Tibial nerve (tissue), 4 donors: Measurements from ENCODE around the gene GRK2. TPM values are rescaled to one million over a fixed set of nuclear protein-coding genes. Genes with fewer than 3 reads are reported as not detected.
A peak's percentile ranks its signal among the peaks of the same experiment; 100 is the strongest.

Experiments used
- DNase-seq, 2 donors: peaks; one replicate each; pipeline ENCODE4 v3.0.0-alpha.2; 2019; ENCODE audit warnings: low spot score in 2 of 2
- H3K27ac ChIP-seq, 4 donors: fragments of 200-600 bp; sonication (generic) in 3 of 4; one replicate each; pipeline ENCODE4 v1.5.1; 2017 to 2019; ENCODE audit warnings: mild to moderate bottlenecking in 1 of 4
- H3K27me3 ChIP-seq, 2 donors: fragments of 200-600 bp; sonication (generic) in 1 of 2; one replicate each; pipeline versions ENCODE4 v1.5.1 to v1.6.0; 2017 to 2019
- H3K36me3 ChIP-seq, 3 donors: fragments of 200-600 bp; sonication (generic); one replicate each; pipeline ENCODE4 v1.5.1; 2018 to 2019
- H3K4me1 ChIP-seq, 4 donors: fragments of 200-600 bp; sonication (generic) in 3 of 4; one replicate each; pipeline ENCODE4 v1.5.1; 2017 to 2019
- H3K4me3 ChIP-seq, 4 donors: fragments of 200-600 bp; sonication (generic) in 3 of 4; one replicate each; pipeline ENCODE4 v1.5.1; 2017 to 2019; ENCODE audit warnings: mild to moderate bottlenecking in 1 of 4, moderate library complexity in 1 of 4
- H3K9me3 ChIP-seq, 4 donors: fragments of 200-600 bp; sonication (generic) in 3 of 4; one replicate each; pipeline ENCODE4 v1.5.1; 2017 to 2019
- EP300 ChIP-seq, 2 donors: sonication (generic); formaldehyde crosslinking; IDR thresholded peaks; one replicate each; pipeline ENCODE4 v1.6.1; 2017; ENCODE audit warnings: antibody characterized with exemption in 2 of 2, mild to moderate bottlenecking in 1 of 2
- POLR2A ChIP-seq, 2 donors: fragments of 450-650 bp; IDR thresholded peaks; one replicate each; pipeline ENCODE4 v1.6.1; 2017; ENCODE audit warnings: antibody characterized with exemption in 2 of 2, mild to moderate bottlenecking in 2 of 2, moderate library complexity in 2 of 2
- WGBS, 2 donors: methylation state at CpG; one replicate each; pipeline ENCODE4 v1.1.5; 2018; 5-methylcytosine and 5-hydroxymethylcytosine counted together
- total RNA-seq, 4 donors: library from RNA; depleted of rRNA; stranded (reverse); fragments of >200 nt; gene quantifications; one replicate each; pipeline ENCODE4 v1.1.0, GENCODE V29; 2016
- TF ChIP-seq, protein P1 (sequence below), 5 experiments: fragments of 200-600 bp in 3 of 5; fragments of 450-650 bp in 2 of 5; sonication (generic) in 3 of 5; IDR thresholded peaks; one replicate each; pipeline ENCODE4 v1.5.1; 2016 to 2019; ENCODE audit warnings: antibody characterized with exemption in 5 of 5, mild to moderate bottlenecking in 3 of 5, moderate library complexity in 2 of 5

Gene GRK2
- total RNA-seq, 4 donors from 2014 or later, result 46.0 to 134 (median 65.4) TPM

DNA sequence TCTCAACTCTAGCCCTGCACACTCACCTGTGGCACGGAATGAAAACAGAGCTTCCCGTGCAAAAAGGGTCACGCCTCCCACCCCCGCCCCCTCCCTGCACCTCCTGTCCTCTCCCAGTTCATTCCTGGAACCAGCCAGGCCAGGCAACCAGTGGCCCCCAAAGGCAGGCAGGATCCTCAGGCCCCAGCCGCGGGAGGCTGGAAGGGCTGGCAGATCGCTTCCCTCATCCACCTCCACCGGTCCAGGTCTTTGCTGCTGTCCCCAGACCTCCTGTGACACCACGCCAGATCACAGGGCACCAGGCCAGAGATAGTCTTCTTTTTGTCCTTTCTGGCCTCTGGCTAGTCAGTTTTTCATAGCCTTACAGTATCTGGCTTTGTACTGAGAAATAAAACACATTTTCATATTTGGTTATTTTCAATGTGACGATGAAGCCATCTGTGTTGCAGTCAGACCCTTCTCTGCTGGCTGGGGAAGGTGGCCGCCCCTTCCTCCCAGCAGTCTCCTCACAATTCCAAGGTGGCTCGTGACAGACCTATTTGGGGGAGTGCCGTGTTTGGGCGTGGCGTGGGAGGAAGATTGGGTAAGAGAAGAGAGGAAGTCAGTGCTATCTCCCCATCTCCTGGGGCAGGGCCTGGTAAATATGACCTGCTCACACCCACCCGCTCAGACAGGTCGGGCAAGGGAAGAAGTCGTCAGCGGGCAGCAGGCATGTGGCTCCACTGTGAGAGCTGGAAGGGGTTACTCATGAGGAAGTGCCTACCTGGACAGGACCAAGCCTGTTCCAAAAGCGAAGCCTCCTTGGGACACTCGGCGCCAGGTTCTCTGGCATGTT, 46.1 kb downstream of the GRK2 start:
- no peaks in the 10 kb centered on the region for H3K9me3 ChIP-seq
- 64 to 71% methylated on average over 19 to 22 of the region's 22 CpGs for WGBS, 2 donors
- H3K27me3 ChIP-seq, result no peaks in the 10 kb centered on the region
- peak overlapping the region in 3 of 4 donors; percentile 29 to 43 (median 42) for H3K27ac ChIP-seq
- DNase-seq, result no peak
- no peak for TF ChIP-seq POLR2A (IDR thresholded peaks at IDR 0.05)
- TF ChIP-seq EP300 (IDR thresholded peaks at IDR 0.05), result no peak
- TF ChIP-seq, protein P1, sequence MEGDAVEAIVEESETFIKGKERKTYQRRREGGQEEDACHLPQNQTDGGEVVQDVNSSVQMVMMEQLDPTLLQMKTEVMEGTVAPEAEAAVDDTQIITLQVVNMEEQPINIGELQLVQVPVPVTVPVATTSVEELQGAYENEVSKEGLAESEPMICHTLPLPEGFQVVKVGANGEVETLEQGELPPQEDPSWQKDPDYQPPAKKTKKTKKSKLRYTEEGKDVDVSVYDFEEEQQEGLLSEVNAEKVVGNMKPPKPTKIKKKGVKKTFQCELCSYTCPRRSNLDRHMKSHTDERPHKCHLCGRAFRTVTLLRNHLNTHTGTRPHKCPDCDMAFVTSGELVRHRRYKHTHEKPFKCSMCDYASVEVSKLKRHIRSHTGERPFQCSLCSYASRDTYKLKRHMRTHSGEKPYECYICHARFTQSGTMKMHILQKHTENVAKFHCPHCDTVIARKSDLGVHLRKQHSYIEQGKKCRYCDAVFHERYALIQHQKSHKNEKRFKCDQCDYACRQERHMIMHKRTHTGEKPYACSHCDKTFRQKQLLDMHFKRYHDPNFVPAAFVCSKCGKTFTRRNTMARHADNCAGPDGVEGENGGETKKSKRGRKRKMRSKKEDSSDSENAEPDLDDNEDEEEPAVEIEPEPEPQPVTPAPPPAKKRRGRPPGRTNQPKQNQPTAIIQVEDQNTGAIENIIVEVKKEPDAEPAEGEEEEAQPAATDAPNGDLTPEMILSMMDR (IDR thresholded peaks at IDR 0.05), result no peak
- peaks cover 0 to 15% (median 2%) of the 10 kb centered on the region in 4 donors for H3K4me1 ChIP-seq
- H3K4me3 ChIP-seq, result no peak overlapping the region
- H3K36me3 ChIP-seq, result peaks cover 0 to 47% (median 0%) of the 10 kb centered on the region in 3 donors

DNA sequence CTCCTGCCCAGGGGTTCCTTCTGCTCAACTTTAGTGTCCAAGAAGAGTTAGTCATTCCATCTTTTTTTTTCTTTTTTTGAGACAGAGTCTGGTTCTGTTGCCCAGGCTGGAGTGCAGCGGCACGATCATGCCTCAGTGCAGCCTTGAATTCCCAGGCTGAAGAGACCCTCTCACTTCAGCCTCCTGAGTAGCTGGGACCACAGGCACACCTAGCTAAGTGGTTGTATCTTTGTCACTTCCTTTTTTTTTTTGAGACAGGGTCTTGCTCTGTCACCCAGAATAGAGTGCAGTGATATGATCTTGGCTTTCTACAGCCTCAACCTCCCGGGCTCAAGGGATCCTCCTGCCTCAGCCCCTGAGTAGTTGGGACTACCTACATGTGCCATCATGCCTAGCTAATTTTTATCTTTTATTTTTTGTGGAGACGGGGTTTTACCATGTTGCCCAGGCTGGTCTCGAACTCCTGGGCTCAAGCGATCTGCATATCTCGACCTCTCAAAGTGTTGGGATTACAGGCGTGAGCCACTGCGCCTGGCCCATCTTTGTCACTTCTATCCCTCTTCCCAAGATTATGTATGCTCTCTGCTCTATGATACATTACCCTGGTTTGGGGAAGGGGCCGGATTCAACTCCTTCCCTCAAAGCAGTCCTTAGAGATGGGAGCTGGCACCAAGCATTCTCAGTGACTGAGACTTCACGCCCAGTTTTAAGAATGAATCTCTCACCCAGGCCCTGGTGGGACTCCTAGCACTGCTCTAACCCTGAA, 47.0 kb downstream of the GRK2 start:
- Histone ChIP-seq H3K36me3 (peaks cover 0 to 38% (median 0%) of the 10 kb centered on the region in 3 donors), H3K4me3 (no peak overlapping the region), H3K4me1 (peaks cover 0 to 19% (median 2%) of the 10 kb centered on the region in 4 donors), H3K9me3 (no peaks in the 10 kb centered on the region), H3K27ac (peak overlapping the region in 1 of 4 donors; percentile 43), H3K27me3 (no peaks in the 10 kb centered on the region)
- 85 to 88% methylated on average over 11 of the region's 11 CpGs for WGBS, 2 donors
- TF ChIP-seq POLR2A (IDR thresholded peaks at IDR 0.05) (no peak), EP300 (IDR thresholded peaks at IDR 0.05) (no peak)
- TF ChIP-seq, protein P1 (IDR thresholded peaks at IDR 0.05), result no peak
- no peak for DNase-seq

DNA sequence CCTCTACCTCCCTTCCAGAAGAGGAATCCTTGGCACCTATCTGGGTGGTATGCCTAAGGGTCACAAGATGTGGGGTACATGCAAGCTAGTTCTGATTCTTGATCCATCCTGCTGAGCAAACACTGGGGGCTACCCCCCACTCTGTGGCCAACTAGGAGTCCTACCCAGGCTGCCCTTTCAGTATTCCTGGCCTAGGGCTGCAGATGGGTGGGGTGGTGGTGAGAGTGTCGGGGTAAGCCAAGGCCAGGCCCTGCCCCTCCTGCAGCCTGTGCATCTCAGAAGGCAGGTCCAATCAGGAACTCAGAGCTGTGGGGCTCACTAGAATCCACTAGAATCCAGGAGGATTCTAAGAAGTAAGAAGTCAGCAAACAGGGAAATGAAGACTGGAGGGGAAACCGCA, 47.9 kb downstream of the GRK2 start:
- Histone ChIP-seq H3K36me3 (peaks cover 0 to 29% (median 0%) of the 10 kb centered on the region in 3 donors), H3K27ac (no peak overlapping the region), H3K4me3 (no peak overlapping the region), H3K27me3 (no peaks in the 10 kb centered on the region), H3K4me1 (peaks cover 0 to 28% (median 7%) of the 10 kb centered on the region in 4 donors), H3K9me3 (no peaks in the 10 kb centered on the region)
- 80 to 83% methylated on average over 2 of the region's 2 CpGs for WGBS, 2 donors
- TF ChIP-seq EP300 (IDR thresholded peaks at IDR 0.05), result no peak
- TF ChIP-seq POLR2A (IDR thresholded peaks at IDR 0.05), result no peak
- TF ChIP-seq, protein P1 (IDR thresholded peaks at IDR 0.05), result no peak
- DNase-seq, result no peak

DNA sequence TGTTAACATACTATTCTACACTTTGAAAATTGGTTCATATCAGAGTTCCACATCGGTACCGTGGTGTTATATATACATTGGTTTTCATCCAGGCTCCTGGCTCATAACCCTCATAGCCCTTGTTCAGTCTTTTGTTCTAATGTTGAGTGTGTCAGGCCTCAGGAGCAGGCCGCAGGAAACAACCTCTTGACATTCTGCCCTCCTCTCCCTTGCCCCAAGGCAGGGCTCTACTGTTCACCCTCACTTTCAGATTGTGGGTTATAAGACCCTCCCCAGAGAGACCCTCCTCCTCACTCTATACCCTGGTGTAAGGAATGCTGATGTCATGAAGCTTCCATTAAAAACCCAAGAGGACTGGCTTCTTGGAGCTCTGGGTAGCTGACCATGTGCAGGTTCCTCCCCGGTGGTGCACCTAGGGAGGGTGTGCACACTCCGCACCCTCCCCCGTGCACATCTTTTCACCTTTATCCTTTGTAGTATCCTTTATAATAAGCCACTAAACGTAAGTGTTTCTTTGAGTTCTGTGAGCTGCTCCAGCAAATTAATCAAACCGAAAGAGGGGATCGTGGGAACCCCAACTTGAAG, 49.1 kb downstream of the GRK2 start:
- no peaks in the 10 kb centered on the region for H3K9me3 ChIP-seq
- WGBS, 2 donors, result 81 to 82% methylated on average over 9 of the region's 9 CpGs
- H3K4me1 ChIP-seq, result peaks cover 0 to 39% (median 8%) of the 10 kb centered on the region in 4 donors
- no peak overlapping the region for H3K27ac ChIP-seq
- H3K4me3 ChIP-seq, result no peak overlapping the region
- peaks cover 0 to 17% (median 0%) of the 10 kb centered on the region in 3 donors for H3K36me3 ChIP-seq
- no peak for DNase-seq
- H3K27me3 ChIP-seq, result no peaks in the 10 kb centered on the region
- TF ChIP-seq POLR2A (IDR thresholded peaks at IDR 0.05) (no peak), EP300 (IDR thresholded peaks at IDR 0.05) (no peak)
- TF ChIP-seq, protein P1 (IDR thresholded peaks at IDR 0.05), result no peak
